GM12873 (cell line): Measurements from ENCODE around the gene EID2B.

Experiments
- CTCF ChIP-seq: IDR thresholded peaks from 2 replicates; pipeline ENCODE4 v1.5.1; 2012; ENCODE audit warnings: low read depth, mild to moderate bottlenecking, moderate library complexity, low read length, control low read depth; ENCODE audit not compliant: insufficient read depth; ENCODE audit errors: missing control alignments

The EID2B gene

GRCh38 chr19:39506944-39507714 lies 25.5 kb downstream of the EID2B start:
- TF ChIP-seq CTCF = no peak

DNA sequence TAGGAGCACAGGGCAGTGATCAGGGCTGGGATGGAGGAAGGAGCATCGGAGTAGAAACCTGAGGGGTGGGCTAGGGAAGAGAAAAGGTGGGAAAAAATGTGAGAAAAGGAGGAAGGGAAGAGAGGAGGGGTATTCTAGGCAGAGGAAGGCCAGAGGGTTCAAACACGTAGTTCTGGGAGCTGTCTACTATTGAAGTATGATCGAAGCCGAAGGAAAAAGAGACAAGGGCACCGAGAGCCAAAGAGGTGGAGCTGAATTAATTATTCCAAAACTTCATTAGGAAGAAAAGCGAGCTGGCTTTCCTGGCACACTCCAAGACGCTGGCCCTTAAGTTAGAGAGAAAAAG lies 26.1 kb downstream of the EID2B start:
- TF ChIP-seq CTCF = no peak

DNA sequence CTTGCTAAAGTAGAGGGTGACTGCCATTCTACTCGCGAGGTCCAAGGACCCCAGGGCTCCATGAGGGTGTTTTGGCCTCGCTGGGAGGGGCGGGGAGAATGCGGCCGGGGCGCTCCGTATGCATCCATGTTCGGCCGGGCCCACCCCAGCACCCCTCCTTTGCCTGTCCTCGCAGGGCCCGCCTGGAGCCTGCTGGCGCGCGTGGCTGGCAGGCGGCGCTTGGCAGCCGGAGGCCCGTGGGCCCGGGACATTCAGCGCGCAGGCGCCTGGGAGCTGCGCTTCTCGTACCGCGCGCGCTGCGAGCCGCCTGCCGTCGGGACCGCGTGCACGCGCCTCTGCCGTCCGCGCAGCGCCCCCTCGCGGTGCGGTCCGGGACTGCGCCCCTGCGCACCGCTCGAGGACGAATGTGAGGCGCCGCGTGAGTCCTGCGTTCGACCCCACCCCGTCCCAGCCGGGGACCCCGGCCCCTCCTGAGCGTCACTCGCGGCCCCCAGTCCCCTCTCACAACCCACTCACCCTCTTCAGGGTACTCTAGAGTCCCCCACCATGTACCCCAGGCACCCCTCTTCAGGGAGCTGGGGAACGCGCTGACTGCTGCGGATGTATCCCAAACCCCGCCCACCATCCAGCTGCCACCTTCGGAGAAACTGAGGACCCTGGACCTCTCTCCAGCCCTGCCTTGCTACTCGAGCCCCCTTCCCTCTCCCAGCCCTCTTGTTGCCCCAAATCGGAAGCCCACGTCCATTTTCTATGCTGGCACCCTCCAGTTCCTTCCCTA lies 29.8 kb downstream of the EID2B start:
- TF ChIP-seq CTCF = peak; percentile 85

DNA sequence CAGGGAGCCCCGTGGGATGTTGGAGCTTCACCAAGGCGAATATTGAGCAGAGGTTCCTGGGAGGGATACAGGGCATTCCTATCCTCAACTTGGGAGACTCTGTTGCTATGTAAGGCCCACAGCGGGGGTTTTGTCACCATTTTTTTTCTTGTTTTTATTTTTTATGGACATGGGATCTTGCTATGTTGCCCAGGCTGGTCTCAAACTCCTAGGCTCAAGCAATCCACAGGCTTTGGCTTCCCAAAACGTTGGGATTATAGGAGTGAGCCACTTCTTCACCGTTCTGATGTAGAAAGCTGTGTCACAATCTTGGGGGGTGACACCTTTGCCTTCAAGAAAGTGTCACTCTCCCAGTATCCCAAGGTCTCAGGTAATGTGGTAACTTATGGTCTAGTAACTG lies 31.3 kb downstream of the EID2B start:
- no peak for TF ChIP-seq CTCF

DNA sequence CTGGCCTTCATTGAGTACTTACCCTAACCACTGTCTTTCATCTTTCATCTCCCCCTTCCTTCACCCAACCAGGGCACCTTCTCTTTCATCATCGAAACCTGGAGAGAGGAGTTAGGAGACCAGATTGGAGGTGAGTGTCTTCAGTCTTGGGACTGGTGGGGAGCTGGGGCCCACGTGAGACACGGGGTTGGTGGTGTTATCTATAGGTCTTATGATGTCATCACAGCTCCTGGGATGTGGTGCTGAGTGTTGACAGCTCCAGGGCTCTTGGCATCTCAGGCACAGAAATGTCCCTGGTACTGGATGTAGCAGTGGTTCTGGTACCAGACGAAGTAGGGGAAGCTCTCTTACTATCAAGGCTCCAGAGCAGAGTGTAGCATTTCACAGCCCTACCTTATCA lies 32.1 kb downstream of the EID2B start:
- TF ChIP-seq CTCF = no peak

DNA sequence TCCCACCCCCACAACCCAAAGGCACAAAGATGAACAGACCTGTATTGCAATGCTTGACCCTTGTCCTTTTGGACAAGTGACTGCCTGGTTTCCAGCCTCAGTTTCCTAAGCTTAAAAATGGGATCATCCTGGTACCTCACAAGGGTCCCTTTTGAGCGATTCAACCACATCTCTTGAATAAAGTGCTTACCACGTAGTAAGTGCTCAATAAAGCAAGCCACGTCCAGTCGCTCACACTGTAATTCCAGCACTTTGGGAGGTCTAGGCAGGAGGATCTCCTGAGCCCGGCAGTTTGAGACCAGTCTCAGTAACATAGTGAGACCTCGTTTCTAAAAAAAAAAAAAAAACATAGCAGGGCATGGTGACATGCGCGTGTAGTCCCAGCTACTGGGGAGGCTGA lies 32.7 kb downstream of the EID2B start:
- TF ChIP-seq CTCF = no peak

- no peak for TF ChIP-seq CTCF
Measured at GRCh38 chr19:39498798-39499642, 33.6 kb downstream of the EID2B start, which contains the start of gene DLL3. TSS of gene DLL3 (plus strand) at chr19:39498947. CDS start at chr19:39498975, 28 bp downstream.
